Medulla oblongata (tissue), 1 donor: Measurements from ENCODE around the gene MBD3L3.
"Not testable (repeated sequence)": the region's sequence is repeated elsewhere in the genome, so short reads cannot be mapped to it uniquely, and the experiment has no call there.

Experiments
- DNase-seq: peaks from one replicate; pipeline ENCODE4 v3.0.0-alpha.2; 2015; ENCODE audit errors: extremely low spot score

MBD3L3 gene

GRCh38 chr19:7063764-7064418 lies 5.4 kb upstream of the MBD3L3 start:
- no peak for DNase-seq

- no peak for DNase-seq
These were observed 4.9 kb upstream of the MBD3L3 start for GRCh38 chr19:7063339-7063738.

GRCh38 chr19:7059977-7060376 lies 1.5 kb upstream of the MBD3L3 start:
- not testable (repeated sequence) for DNase-seq

GRCh38 chr19:7056371-7056770 lies 2.1 kb downstream of the MBD3L3 start:
- not testable (repeated sequence) for DNase-seq

- DNase-seq: not testable (repeated sequence)
These were observed 2.8 kb downstream of the MBD3L3 start for GRCh38 chr19:7055679-7056078.

GRCh38 chr19:7054635-7055368 lies 3.7 kb downstream of the MBD3L3 start:
- DNase-seq: peak; percentile 0

GRCh38 chr19:7052896-7053295 lies 5.6 kb downstream of the MBD3L3 start:
- not testable (repeated sequence) for DNase-seq

- not testable (repeated sequence) for DNase-seq
These were observed 7.1 kb downstream of the MBD3L3 start for GRCh38 chr19:7051421-7051820.

GRCh38 chr19:7049021-7049420 lies 9.5 kb downstream of the MBD3L3 start, which contains the start of gene MBD3L2:
TSS of gene MBD3L2 (plus strand) at chr19:7049321. CDS start at chr19:7049374, 53 bp downstream.
- not testable (repeated sequence) for DNase-seq

- DNase-seq: not testable (repeated sequence)
These were observed 16.9 kb downstream of the MBD3L3 start for GRCh38 chr19:7041563-7041962.

GRCh38 chr19:7040079-7040478 lies 18.4 kb downstream of the MBD3L3 start, which contains the start of gene MBD3L4:
TSS of gene MBD3L4 (minus strand) at chr19:7040179. CDS start at chr19:7040144, 35 bp downstream.
- not testable (repeated sequence) for DNase-seq

GRCh38 chr19:7030278-7030677 lies 28.2 kb downstream of the MBD3L3 start, which contains the start of gene MBD3L5:
TSS of gene MBD3L5 (plus strand) at chr19:7030578. CDS start at chr19:7030612, 34 bp downstream.
- DNase-seq: not testable (repeated sequence)

GRCh38 chr19:7028790-7029189 lies 29.7 kb downstream of the MBD3L3 start:
- not testable (repeated sequence) for DNase-seq

GRCh38 chr19:7021331-7021730 lies 37.1 kb downstream of the MBD3L3 start, which contains the start of gene MBD3L2B:
TSS of gene MBD3L2B (minus strand) at chr19:7021431. CDS start at chr19:7021397, 34 bp downstream.
- DNase-seq: not testable (repeated sequence)

GRCh38 chr19:7018828-7019227 lies 39.6 kb downstream of the MBD3L3 start:
- no peak for DNase-seq

- DNase-seq: peak; percentile 62
These were observed 44.8 kb downstream of the MBD3L3 start for GRCh38 chr19:7013678-7014077.

- no peak for DNase-seq
These were observed 47.5 kb downstream of the MBD3L3 start for GRCh38 chr19:7010722-7011593.

- no peak for DNase-seq
These were observed 50.6 kb downstream of the MBD3L3 start for GRCh38 chr19:7007859-7008258.
